Inflammatory macrophage treated with lipopolysaccharide for 1 hour (primary cell): ENCODE results near the gene DLL4.
A peak's percentile ranks its signal among the peaks of the same experiment; 100 is the strongest.
"Not testable (repeated sequence)": the region's sequence is repeated elsewhere in the genome, so short reads cannot be mapped to it uniquely, and the experiment has no call there.

ENCODE experiments used
- DNase-seq, 2 donors: peaks; one replicate each; pipeline ENCODE4 v3.0.0-alpha.2; 2020 to 2022

Gene DLL4

DNA sequence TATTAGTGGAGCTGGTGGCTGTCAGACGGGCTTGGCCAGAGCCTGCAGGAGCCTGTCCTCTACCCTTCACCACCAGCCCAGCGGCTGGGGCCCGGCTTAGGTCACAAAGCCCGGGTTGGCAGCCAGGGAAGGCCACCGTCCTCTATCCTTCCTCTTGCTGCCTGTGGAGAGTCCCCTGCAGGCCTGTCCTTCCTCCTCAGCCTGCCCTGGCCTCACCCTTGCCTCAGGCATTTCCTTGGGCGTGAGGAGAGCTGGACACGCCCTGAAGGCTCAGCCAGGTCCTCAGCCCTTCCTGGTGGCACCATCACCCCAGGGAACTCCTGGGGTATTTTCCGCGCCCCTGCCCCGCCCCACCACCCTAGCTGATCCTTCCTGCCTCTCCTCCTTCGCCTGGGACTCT is 31.8 kb downstream of the DLL4 start:
- peak; percentile 11 to 15 for DNase-seq

DNA sequence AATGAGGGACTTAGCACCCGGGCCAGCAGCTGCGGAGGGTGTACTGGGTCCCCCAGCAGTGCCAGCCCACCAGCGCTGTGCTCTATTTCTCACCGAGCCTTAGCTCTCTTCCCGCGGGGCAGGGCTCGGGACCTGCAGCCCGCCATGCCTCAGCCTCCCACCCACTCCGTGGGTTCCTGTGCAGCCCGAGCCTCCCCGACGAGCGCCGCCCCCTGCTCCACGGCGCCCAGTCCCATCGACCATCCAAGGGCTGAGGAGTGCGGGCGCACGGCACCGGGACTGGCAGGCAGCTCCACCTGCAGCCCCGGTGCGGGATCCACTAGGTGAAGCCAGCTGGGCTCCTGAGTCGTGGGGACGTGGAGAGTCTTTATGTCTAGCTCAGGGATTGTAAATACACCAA is 32.6 kb downstream of the DLL4 start:
- DNase-seq: not testable (repeated sequence)

DNA sequence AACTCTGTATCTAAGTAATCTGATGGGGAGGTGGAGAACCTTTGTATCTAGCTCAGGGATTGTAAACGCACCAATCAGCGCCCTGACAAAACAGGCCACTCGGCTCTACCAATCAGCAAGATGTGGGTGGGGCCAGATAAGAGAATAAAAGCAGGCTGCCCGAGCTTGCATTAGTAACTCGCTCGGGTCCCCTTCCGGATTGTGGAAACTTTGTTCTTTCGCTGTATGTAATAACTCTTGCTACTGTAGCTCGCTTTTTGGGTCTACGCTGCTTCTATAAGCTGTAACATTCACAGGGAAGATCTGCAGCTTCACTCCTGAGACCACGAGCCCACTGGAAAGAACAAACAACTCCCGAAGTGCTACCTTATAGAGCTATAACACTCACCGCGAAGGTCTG is 33.2 kb downstream of the DLL4 start:
- not testable (repeated sequence) for DNase-seq

DNA sequence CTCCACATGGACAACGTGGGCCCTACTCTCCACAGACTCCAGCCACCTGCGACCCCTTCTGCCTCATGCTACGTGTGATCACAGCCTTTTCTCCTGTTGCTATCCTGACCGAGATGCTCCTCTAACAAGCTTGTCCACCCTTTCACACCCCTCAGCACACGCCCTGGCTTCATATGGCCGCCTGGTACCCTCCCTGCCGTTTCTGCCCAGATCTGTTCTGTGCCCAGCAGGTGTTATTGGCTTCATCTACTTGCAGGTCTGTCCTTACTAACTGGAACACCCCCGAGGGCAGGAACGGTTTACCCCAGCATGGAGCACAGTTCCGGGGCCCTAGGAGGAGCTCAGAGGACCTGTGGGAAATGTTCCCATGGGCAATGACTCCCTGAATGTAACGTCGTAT is 34.1 kb downstream of the DLL4 start:
- DNase-seq: no peak

DNA sequence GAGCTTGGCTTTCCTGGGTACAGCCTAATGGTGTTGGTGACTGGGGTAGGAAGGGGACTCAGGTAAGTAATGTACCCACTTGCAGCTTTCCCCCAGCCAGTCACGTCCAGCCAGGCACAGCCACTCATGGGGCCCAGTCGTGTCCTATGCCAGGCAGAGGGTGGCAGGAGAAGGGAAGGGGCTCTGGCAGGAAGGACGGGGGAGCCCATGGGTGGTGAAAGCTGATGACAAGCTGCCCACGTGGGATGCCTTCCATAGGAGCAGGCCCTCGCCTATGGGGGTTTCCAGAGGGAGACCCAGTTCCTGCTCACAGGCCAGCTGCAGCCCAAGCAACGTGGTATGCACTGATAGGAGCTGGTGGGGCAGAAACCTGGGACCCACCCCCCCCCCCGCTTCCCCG is 34.9 kb downstream of the DLL4 start:
- DNase-seq: no peak

DNA sequence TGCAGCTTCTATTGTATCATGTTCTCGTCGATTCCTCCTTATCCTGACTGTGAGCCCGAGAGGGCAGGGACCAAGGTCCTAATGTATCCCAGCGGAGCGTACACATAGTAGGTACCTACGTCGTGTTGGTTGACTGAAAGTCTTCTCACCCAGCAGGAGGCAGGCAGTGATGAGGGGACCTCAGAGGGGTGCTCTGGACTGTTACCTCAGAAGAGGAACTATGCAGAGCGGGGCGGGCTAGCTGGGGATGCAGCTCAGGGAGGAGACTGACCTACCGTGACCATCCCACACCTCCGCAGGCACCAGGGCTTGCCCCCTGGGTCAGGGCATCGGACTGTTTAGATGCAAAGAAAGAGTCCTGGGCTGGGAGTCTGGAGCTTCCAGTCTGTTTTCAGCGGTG is 35.5 kb downstream of the DLL4 start:
- no peak for DNase-seq

DNA sequence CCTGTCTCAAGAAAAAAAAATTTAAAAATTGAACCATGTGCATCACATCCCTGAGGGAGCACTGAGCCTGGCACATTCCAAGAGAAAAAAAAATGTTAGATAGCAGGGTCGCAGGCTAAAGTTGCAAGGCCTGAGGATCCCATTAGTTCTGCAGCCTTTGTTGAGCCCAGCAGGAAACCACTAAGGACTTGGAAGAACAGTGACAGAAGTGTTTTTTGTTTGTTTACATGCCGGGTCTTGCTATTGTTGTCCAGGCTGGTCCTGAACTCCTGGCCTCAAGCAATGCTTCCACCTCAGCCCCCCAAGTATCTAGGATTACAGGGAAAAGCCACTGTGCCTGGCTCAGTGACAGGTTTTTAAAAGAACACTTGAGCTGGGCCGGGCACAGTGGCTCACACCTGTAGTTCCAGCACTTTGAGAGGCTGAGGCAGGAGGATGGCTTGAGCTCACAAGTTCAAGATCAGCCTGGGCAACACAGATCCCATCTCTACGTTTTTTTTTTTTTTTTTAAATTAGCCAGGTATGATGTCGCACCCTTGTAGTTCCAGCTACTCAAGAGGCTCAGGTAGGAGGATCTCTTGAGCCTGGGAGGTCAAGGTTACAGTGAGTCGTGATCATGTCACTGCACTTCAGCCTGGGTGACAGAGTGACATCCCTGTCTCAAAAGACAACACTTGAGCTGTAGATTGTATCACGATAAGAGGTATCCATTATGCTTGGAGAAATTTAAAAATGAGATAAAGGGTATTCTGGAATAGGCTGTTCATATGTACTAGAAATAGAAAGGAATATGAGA is 39.3 kb downstream of the DLL4 start:
- DNase-seq: no peak

DNA sequence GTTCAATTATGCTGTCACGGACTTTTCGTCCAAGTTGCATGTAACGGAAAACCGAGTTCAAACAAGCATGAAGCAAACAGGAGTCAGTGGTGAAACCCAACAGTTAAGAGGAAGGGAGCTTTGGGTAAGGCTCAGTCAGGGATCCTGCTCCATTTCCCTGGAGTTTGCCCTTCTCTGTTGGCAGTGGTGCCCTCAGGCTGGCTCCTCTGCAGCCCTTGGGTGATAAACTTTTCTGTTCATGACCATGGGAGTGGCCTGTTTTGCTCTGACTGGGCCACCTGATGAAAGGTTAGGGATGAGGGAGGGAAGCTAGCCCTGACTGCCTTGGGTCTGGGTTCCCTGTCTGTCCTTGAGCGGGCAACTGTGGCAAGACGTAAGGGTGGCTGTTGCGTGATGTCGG is 40.2 kb downstream of the DLL4 start:
- no peak for DNase-seq

DNA sequence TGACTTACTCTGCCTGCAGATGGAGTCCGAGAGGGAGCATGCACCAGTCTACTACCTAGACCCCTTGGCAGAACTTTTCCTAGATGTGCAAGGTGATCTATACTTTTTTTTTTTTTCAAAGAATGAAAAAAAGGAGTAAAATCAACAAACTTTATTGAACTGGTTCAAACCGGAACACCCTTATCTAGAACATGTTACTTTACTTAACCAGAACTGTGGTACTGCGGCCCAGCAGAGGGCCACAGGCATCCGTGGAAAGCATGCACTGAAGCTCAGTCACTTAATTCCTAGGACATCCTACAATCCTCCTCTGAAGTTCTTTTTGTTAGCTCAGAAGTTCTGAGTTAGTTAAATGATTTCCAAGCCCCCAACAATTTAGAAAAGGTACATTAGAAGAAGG is 45.7 kb downstream of the DLL4 start:
- DNase-seq: no peak

DNA sequence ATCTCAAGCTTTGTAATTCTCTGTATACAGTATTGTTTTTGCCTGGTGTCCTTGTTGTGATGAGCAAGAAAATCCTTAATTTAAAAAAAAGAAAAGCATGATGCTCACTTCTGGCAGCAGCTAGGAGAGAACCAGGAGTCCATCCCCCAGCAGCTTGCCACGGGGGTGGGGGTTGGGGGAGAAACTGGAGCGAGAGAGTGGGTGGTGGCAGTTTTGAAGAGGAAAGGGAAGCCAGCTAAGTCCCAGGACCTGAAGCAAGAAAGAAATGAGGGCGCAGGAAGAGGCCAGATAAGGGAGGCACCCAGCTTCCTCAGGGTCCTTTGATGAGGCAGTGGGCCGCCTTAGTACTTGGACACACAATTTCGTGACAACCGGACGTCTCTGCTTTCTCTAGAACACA is 47.7 kb downstream of the DLL4 start:
- no peak for DNase-seq

DNA sequence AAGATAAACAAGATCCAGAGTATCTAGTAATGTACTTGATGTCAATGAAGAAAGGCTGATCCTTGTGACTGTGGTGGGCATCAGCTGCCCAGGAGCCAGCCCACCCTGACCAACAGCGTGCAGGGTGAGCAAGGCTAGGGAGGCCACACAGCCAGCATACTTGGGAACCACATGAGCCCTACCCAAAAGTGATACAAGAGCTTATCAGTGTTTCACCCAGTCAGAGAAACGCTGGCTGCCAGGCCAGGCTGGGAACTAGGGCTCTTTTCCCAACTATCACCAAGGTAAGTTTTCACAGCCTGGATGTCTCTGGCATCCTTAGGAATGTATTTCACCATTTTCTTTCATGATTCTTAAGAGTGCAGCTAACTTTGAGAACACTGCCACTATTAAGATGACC is 49.0 kb downstream of the DLL4 start:
- no peak for DNase-seq

DNA sequence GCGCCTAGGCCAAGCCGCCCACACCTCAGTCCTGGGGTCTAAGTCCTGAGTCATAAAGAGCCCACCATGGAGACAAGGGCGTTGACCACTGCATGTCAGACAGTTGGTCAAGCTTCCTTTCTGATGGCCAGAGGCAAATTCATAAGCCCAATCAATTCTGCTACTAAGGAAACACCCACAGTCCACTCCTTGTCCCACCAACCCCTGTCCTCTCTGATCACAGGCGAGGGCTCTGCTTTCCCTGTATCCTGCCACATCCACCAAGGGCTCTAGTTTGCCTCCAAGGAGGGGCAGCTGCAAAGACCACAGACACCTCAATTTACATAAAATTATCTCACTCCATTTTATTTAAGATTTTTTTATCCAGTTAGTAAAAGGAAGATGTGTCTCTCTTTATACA is 49.4 kb downstream of the DLL4 start:
- no peak for DNase-seq

DNA sequence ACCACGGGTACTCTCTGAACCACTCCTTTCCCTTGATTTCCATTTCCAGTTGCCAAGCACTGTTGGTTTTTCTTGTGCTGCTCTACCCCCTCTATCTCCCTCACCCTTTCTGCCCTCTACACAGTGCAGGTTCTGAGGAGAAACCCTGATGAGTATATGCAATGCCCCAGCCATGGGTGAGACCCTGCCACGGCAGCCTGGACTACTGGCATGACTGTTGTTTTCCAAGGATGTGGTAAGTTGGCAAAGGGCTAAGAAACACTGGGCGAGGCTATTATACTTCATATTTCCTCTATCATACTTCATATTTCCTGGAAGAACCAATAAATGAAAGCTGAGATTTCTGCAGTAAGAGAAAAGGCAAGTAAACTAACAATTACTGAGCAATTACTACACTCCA is 52.0 kb downstream of the DLL4 start:
- no peak for DNase-seq

DNA sequence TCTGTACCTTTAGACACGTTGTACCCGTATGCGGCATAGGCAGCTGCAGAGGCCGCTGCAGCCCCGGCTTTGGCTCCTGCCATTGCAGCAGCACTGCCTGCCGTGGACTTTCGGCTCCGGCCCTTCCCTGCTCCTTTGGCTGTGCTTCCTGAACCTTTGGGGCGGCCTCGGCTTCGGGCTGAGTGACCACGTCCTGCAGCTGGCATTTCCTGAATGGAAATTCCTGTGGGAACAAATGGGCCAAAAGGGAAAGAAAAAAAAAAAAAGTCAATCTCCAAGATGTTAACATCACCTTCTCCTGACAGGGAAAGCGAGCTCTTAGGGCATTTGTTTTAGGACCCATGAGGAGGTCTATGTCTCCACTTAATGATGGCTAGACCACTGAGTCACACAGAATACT is 53.7 kb downstream of the DLL4 start:
- DNase-seq: no peak

DNA sequence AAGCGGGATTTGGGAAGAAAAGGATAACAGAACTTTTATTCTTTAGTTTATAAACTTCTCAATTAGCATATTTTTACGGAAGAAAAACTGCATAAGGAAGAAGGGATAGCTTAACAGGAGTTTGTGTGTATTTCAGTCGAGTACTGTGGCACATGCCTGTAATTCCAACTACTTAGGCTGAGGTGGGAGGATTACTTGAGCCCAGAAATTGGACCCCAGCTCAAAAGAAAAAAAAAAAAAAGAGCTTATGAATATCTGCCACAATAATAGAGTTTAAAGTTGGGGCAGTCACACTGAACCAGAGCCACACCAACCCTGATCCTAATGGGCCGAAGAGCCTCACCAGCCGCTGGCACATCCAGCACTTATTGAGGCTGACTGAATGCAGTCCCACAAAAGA is 55.3 kb downstream of the DLL4 start:
- DNase-seq: no peak

DNA sequence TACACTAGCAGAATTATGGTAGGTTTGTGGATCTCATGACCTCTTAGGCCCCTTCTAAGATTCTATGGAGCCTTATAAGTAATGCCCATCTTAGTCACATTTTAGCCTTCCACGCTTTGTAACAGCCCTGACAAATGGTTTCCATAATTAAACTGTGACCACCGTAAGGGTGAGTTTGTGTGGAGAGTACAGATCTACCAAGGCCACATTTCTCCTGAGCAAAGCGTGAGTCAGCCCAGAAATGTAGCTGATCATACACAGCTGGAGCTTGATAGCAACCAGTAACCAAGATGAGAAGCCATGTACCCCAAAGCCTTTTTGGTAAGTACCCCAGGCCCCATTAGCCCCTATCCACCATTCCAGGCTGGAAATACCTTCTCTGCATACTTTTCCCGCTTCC is 55.8 kb downstream of the DLL4 start:
- DNase-seq: no peak

DNA sequence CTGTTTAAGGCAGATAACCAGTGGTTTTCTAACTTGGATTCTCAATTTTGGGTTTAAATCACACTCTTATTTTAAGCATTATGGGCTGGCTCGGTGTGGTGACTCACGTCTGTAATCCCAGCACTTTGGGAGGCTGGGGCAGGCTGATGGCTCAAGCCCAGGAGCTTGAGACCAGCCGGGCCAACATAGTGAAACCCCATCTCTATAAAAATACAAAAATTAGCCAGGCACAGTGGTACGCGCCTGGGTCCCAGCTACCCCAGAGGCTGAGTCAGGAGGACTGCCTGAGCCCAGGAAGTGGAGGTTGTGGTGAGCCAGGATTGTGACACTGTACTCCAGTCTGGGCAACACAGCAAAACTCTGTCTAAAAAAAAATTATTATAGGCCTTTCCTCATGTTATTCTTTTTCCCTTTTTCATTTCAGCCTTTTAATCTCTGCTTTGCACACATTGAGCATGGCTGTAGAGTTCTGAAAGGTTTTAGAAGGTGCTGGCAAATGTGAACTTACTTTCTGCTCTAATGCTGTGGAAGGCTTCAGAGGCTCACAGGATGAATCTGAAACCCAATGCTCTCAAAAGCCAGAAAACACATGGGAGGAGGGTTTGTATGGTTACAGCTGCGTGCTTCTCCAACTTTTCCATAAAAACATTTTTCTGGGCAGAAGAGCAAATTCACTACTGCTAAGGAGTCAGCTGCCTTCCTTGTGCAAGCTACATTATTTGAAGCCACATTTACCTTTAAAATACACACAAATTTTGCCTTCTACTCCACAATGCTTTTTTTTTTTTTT is 56.6 kb downstream of the DLL4 start:
- DNase-seq: no peak

DNA sequence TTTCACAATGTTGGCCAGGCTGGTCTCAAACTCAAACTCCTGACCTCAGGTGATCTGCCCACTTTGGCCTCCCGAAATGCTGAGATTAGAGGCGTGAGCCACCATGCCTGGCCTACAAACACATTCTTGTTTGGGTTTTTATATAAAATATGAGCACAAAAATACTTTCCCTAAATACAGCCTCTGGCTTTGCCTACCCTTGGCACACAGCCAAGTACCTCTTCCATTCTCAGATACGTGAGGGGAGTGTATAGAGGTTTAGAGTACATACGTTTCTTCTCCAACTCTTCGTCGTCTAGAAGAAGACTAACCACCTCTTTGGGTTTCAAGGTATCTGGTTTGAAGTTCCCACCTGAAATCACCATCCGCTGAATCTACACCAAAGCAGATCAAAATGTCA is 57.7 kb downstream of the DLL4 start:
- no peak for DNase-seq

DNA sequence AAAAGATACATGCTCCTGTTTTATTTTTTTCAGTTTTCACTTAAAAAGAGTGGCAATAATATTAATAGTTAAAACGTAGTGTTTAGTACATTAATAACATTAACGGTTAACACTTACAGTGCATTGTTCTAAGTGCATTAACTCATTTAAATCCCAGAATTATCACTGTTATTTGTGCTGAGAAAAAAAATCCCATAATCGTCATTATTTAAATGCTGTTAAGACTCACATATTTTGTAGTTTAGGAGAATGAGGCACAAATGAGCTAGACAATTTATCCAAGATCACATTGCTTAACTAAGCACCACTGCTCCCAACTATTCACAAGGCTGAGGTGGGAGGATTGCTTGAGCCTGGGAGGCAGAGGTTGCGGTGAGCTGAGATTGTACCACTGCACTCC is 59.0 kb downstream of the DLL4 start:
- DNase-seq: no peak
